Panc1 (cell line): Measurements from ENCODE around the gene NOC2L. TPM values are rescaled to one million over a fixed set of nuclear protein-coding genes. Genes with fewer than 3 reads are reported as not detected.

Source experiments
- ATAC-seq: fragments of 200-7000 bp; cut with Tn5 transposase; 2 replicates; pipeline ENCODE4 v1.9.1; 2020; ENCODE audit warnings: mild to moderate bottlenecking, moderate library complexity
- BruUV-seq: library from RNA; stranded (reverse); fragments of 400-500 nt; replicated peaks from 2 replicates; lab custom pipeline; 2021; lab: Mats Ljungman, UMichigan
- CTCF ChIA-PET: fragments of 300-600 bp; sonication (Branson Sonifier 250); formaldehyde crosslinking; loops from one replicate; lab custom pipeline; 2022; ENCODE audit warnings: antibody characterized with exemption; lab: Charles Lee
- POLR2A ChIA-PET: fragments of 300-600 bp; sonication (Branson Sonifier 250); formaldehyde crosslinking; loops from one replicate; lab custom pipeline; 2022; ENCODE audit warnings: antibody characterized with exemption; lab: Charles Lee
- DNase-seq: peaks from one replicate; pipeline ENCODE4 v3.0.0-alpha.2; 2010; ENCODE audit warnings: low read depth, low spot score
- H3K27ac ChIP-seq: 2 replicates; pipeline ENCODE4 v1.5.1; 2011; ENCODE audit warnings: mild to moderate bottlenecking, low read length, inconsistent platforms
- H3K27me3 ChIP-seq: fragments of 200-500 bp; sonication (Bioruptor generic); 2 replicates; pipeline ENCODE4 v1.6.0; 2014; ENCODE audit warnings: low read length, inconsistent platforms; ENCODE audit not compliant: control insufficient read depth, insufficient read depth
- H3K36me3 ChIP-seq: fragments of 200-500 bp; sonication (Bioruptor generic); 2 replicates; pipeline ENCODE4 v1.5.1; 2014; ENCODE audit warnings: inconsistent platforms, mild to moderate bottlenecking, low read length, moderate library complexity; ENCODE audit not compliant: control insufficient read depth, insufficient read depth
- H3K4me1 ChIP-seq: 2 replicates; pipeline ENCODE4 v1.5.1; 2011; ENCODE audit warnings: inconsistent platforms, mild to moderate bottlenecking, low read length, moderate library complexity; ENCODE audit not compliant: control insufficient read depth, insufficient read depth
- H3K4me3 ChIP-seq, 2 experiments: 2 replicates each; pipeline ENCODE4 v1.5.1; 2011 to 2012; ENCODE audit warnings: low read depth in 2 of 2, low read length in 2 of 2, mild to moderate bottlenecking in 2 of 2, inconsistent platforms in 1 of 2, moderate library complexity in 1 of 2
- H3K9me3 ChIP-seq: fragments of 200-500 bp; sonication (Bioruptor generic); 2 replicates; pipeline ENCODE4 v1.5.1; 2014; ENCODE audit warnings: low read depth, mild to moderate bottlenecking, inconsistent platforms, low read length, moderate library complexity; ENCODE audit not compliant: control insufficient read depth, insufficient read depth
- CTCF ChIP-seq: fragments of 450-650 bp; IDR thresholded peaks from 2 replicates; pipeline ENCODE4 v1.5.1; 2017; ENCODE audit warnings: mild to moderate bottlenecking
- POLR2AphosphoS5 ChIP-seq: IDR thresholded peaks from 2 replicates; pipeline ENCODE4 v1.6.1; 2012; ENCODE audit warnings: mild to moderate bottlenecking, low read depth, low read length, moderate library complexity
- REST ChIP-seq, 2 experiments: IDR thresholded peaks; 2 replicates each; pipeline ENCODE4 v1.6.1; 2011 to 2012; ENCODE audit warnings: low read depth in 2 of 2, control low read depth in 1 of 2, low read length in 1 of 2, mild to moderate bottlenecking in 1 of 2, moderate library complexity in 1 of 2; ENCODE audit not compliant: insufficient read depth in 1 of 2
- SIN3A ChIP-seq: IDR thresholded peaks from 2 replicates; pipeline ENCODE4 v1.6.1; 2012; ENCODE audit warnings: low read depth, mild to moderate bottlenecking, low read length, moderate library complexity, borderline replicate concordance; ENCODE audit not compliant: insufficient read depth
- TCF7L2 ChIP-seq: IDR thresholded peaks from 2 replicates; pipeline ENCODE4 v1.6.1; 2011; ENCODE audit warnings: mild to moderate bottlenecking, low read depth, low read length, inconsistent platforms
- in situ Hi-C: cut with HindIII; loops from 2 replicates; pipeline ENCODE4 v1.10.0; 2016; ENCODE audit warnings: low sequenced_read_pairs, low pct_unique_long_range_greater_than_20kb
- intact Hi-C: fragments of 100-400 bp; cut with micrococcal nuclease; formaldehyde crosslinking; loops from one replicate; pipeline ENCODE4 v1.10.0; 2022; ENCODE audit not compliant: unreplicated experiment
- total RNA-seq: library from RNA; stranded (reverse); gene quantifications from one replicate; pipeline ENCODE4 v1.2.1, GENCODE V29; 2021; ENCODE audit not compliant: unreplicated experiment

The NOC2L gene
- total RNA-seq, 1 experiment from 2014 or later, result 193 TPM

DNA sequence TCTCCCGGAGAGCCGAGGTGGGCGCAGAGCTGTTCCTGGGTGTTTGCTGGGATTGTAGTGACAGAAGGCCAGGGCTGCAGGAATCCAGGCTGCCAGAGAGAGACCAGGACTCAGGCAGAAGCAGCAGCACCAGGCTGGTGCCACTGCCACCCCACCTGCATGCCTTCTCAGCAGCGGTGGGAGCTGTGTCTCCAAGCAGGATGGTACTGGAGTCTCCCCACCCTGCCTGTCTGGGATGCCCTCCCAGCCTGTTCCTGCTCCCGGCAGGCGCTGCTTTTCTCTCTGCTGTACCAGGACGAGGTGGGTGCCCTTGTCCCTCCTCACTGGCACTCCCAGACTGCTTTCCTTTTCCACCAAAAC lies 45.3 kb upstream of the NOC2L start:
- POLR2A ChIA-PET, result no interaction called here
- Histone ChIP-seq H3K4me3 (no peak overlapping the region), H3K27ac (no peak overlapping the region), H3K9me3 (no peaks in the 10 kb centered on the region), H3K27me3 (no peaks in the 10 kb centered on the region), H3K36me3 (no peaks in the 10 kb centered on the region; the same call in 1 of the 2 replicates), H3K4me1 (peaks cover 24% of the 10 kb centered on the region)
- no TSS peak for BruUV-seq
- ATAC-seq (no peak), DNase-seq (no peak)
- CTCF ChIA-PET, result no interaction called here
- intact Hi-C loops (no loop called here), in situ Hi-C loops (no loop called here)
- TF ChIP-seq TCF7L2 (no peak), REST (IDR thresholded peaks at IDR 0.05; ENCODE audit: insufficient read depth in 1 of 2, low read depth in 2 of 2, low read length in 1 of 2) (no peak), POLR2AphosphoS5 (no peak), CTCF (no peak), SIN3A (no peak)

DNA sequence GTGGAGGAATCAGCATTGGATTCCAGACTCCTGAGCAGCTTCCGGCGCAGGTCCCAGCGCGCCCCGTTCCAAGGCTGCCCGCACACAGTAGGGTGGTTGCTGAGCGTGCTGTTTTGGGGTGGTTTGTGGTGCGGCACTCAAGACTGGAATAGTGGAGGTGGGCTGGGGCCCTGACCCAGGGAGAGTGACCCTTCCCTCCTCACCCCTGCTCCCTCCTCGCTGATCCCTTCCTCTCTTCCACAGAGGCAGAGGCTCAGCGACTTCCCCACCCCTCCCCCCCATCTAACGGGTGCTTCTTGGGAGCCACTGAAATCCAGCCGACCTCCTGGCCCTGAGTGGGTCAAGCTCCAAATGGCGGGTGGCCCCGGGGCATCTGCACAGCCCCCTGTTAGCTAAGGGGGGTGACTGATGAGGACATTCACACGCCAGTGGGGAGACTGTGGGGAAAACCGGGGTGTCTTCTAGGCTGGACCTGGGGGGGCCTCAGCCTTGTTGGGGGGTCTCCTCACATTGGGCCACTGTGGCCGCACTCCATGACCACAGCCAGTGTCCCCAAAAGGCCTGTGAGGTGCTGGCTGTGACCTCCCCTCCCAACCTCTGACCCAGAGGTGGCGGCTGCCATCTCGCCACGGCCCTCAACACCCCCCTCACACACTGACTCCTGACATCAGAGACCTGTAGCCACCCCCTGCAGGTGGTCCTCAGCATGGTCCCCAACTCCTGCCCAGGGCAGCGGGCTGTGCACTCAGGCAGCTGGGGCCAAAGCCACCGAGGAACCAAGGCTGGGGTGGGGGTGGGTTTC lies 44.8 kb upstream of the NOC2L start:
- intact Hi-C loops (no loop called here), in situ Hi-C loops (no loop called here)
- TF ChIP-seq REST (IDR thresholded peaks at IDR 0.05; ENCODE audit: insufficient read depth in 1 of 2, low read depth in 2 of 2, low read length in 1 of 2), result no peak
- TF ChIP-seq TCF7L2, result no peak
- TF ChIP-seq SIN3A, result no peak
- no peak for TF ChIP-seq CTCF
- no peak for TF ChIP-seq POLR2AphosphoS5
- Histone ChIP-seq H3K36me3 (no peaks in the 10 kb centered on the region; the same call in 1 of the 2 replicates), H3K4me1 (peaks cover 24% of the 10 kb centered on the region), H3K9me3 (no peaks in the 10 kb centered on the region), H3K27ac (no peak overlapping the region), H3K4me3 (no peak overlapping the region), H3K27me3 (no peaks in the 10 kb centered on the region)
- ATAC-seq (no peak), DNase-seq (no peak)
- POLR2A ChIA-PET, result no interaction called here
- CTCF ChIA-PET, result no interaction called here
- no TSS peak for BruUV-seq
